HG03378 (cell line): ENCODE measurements around the gene HEXB.
A peak's percentile ranks its signal among the peaks of the same experiment; 100 is the strongest.
"Not testable (repeated sequence)": the region's sequence is repeated elsewhere in the genome, so short reads cannot be mapped to it uniquely, and the experiment has no call there.

ENCODE experiments used
- ATAC-seq: cut with Tn5 transposase; IDR thresholded peaks from one replicate; pipeline ENCODE4 v1.9.1; 2021; ENCODE audit warnings: mild to moderate bottlenecking, moderate library complexity; ENCODE audit not compliant: unreplicated experiment

Gene HEXB

GRCh38 chr5:74657165-74657564 lies 27.9 kb upstream of the HEXB start:
- no peak for ATAC-seq

GRCh38 chr5:74659172-74659571 lies 25.9 kb upstream of the HEXB start:
- no peak for ATAC-seq

DNA sequence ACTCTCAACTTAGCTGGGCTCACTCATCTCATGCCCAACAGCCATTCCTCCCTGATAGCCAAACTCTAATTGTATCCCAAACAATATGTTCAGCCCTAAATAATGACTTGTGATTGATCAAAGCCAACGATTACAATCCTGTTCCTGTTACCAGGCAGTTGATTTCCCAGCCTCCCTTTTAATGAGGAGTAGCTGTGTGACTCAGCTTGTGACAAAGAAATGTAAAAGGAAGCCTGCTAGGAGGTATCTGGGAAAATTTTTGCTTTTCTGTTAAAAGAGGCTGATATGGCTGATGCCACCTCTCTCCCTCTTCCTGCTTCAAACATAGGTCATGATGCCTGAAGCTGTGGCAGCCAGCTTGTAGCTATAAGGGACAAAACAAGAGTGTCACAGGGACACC lies 24.9 kb upstream of the HEXB start:
- ATAC-seq, result no peak

DNA sequence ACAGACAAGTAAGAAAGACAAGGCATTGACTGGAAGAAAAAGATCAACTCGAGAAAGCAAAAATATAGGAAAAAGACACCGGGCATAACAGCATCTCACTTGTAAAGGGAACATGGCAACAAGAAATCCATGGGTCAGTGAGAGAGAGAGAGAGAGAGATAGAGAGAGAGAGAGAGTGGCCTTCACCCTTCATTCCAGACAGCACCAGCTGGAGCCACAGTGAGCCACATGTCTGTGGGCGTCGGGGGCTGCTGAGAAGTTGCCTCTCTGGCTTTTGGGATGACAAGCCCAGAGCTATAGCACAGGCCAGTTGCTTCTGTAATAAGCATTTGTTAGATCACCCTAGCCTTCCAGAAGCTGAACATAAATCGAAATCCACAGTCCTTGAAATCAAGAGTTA lies 24.2 kb upstream of the HEXB start:
- ATAC-seq, result no peak

- ATAC-seq, result no peak
Measured at GRCh38 chr5:74664551-74664950, 20.5 kb upstream of the HEXB start.

DNA sequence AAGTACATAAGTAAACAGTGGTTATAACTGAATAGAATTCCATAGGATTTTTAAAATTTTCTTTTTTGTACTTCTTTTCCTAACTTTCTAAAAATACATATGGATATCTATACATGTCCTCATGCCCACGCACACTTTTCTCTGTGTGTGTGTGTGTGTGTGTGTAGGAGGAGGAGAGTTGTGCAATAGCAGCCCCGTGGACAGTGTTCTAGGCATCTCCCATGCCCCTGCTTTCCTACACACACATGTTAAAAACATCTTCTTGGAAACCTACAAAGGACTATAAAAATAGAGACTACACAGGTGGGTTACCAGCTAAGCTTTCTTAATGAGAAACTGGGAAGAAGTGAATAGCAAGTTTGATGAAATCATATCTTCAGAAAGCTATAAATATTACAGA lies 19.8 kb upstream of the HEXB start:
- no peak for ATAC-seq

GRCh38 chr5:74665816-74666215 lies 19.2 kb upstream of the HEXB start:
- no peak for ATAC-seq

DNA sequence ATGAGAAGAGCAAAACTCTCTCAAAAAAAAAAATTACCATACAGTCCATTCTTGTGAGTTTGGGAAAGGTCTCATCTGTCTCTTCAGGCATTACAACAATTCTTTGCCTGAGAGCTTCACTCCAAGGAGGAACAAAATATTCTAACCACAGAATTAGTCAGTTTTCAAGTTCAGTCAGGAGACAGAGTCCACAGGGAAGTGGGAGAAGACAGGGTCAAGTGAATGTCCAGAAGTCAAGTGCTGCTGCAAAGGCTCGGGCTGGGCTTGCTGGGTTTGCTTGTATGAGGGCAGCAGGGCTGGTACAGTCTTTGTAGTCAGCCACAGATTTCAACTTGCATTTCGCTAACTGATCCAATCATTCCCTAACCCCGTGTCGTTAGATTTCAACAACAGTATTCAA lies 17.6 kb upstream of the HEXB start:
- no peak for ATAC-seq

GRCh38 chr5:74669821-74670220 lies 15.2 kb upstream of the HEXB start:
- no peak for ATAC-seq

DNA sequence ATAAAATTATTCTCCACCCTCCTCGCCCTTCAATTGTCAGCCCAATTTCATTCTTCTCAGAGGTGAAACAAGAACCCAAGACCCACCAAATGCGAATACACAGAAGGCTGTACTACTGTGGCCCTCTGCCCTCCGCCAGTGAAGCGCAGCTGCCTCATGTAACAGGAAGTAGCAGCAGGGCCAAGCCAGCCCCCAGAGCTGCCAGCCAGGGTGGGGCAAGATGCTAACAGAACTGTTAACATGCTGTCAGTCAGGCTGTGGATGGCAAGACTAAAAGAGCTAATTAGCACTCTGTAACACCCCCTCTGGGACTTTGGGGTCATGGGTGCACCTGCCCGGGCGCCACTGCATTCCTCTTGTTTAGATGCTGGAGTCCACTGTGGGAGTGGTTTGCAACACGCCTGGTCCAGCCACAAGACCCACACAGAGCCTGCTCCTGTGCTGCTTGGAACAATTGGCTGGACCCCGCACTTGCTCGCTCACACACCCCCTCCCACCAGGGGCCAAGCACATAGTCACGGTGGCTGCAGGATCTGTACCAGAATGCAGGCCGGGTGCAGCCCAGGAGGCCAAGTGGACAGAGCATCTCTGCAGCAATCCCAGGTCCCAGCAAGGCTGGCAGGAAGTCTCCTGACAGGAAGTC lies 14.5 kb upstream of the HEXB start:
- no peak for ATAC-seq

DNA sequence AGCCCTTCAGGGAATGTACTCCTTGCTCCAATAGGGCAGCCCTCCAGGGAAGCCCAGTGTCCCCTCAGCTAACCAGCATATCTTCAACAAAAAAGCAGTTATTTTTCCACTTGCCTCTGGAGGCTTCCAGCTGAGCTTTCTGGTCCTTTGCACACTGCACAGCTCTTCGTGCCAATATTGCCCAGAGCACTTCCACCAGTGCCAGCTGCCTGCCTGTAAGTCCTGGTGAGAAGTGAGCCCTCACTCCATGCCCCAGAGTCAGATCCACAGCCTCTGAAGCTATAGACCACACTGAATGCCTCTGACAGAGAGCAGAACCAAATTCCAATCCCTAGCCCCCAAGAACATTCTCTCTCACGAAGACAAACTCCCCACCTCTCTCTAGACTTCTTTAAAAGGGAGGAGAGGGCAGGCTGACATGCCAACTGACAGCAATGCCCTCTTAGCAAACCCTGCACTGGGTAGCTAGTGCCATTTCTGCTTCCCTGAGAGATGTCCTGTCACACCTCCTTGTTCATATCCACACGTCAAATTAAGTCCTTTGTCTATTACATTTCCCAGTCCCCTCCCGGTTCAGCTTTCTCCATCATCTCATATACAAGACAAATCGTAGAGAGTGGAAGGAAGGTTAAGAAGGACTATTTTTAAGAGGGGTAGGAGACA lies 12.7 kb upstream of the HEXB start:
- ATAC-seq, result no peak

GRCh38 chr5:74673011-74673790 lies 11.8 kb upstream of the HEXB start:
- no peak for ATAC-seq

DNA sequence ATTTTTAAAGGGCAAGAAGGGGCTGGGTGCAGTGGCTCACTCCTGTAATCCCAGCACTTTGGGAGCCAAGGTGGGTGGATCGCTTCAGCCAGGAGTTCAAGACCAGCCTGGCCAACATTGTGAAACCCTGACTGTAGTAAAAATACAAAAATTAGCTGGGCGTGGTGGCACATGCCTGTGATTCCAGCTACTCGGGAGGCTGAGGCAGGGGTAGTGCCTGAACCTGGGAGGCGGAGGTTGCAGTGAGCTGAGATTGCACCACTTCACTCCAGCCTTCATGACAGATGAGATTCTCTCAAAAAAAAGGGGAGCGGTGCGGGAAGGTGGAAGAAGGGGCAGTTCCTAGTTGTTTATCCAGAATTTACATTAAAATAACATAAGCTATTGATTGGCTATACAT lies 8.6 kb upstream of the HEXB start:
- not testable (repeated sequence) for ATAC-seq

- not testable (repeated sequence) for ATAC-seq
Measured at GRCh38 chr5:74678123-74678522, 6.9 kb upstream of the HEXB start.

- ATAC-seq, result not testable (repeated sequence)
Measured at GRCh38 chr5:74679300-74679699, 5.7 kb upstream of the HEXB start.

GRCh38 chr5:74679966-74680365 lies 5.1 kb upstream of the HEXB start:
- no peak for ATAC-seq

DNA sequence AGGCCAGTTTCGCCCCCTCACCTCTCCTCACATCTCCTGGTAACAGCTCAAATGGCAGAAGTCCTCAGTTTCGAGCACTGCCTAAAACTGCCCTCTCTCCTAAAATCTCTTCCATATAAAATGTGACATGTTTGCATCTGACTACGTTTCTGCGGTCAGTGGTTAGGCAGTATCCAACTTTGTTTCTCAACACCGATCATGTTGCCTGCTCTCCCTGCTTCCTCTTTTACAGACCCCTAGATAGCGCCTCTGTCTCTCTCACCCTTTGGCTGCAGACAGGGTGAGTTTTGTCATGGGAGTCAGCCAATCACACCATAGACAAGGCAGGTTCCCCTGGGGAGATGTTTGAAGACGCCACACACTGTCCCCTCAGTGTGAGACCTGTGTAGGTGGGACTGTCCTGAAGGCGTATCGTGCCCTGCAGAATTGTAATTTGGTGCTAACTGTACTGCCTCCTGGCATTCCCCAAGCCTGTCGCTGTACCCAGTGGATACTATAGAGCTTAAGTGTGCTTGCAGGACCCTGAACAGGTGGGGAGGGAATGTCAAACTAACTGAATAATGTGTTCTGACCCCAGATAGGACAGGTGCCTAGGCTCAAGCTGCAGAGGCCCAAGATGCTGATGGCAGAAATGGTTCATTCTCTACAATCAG lies 1.1 kb downstream of the HEXB start:
- peak; percentile 73 for ATAC-seq

GRCh38 chr5:74686962-74687751 lies 2.1 kb downstream of the HEXB start:
- no peak for ATAC-seq

GRCh38 chr5:74693191-74693590 lies 8.2 kb downstream of the HEXB start:
- ATAC-seq, result no peak

GRCh38 chr5:74717596-74717995 lies 32.6 kb downstream of the HEXB start:
- ATAC-seq, result no peak

- no peak for ATAC-seq
Measured at GRCh38 chr5:74722271-74722670, 37.2 kb downstream of the HEXB start.
